ENCODE data around the gene ELF2. TPM values are rescaled to one million over a fixed set of nuclear protein-coding genes. Genes with fewer than 3 reads are reported as not detected.
"Not testable (repeated sequence)": the region's sequence is repeated elsewhere in the genome, so short reads cannot be mapped to it uniquely, and the experiment has no call there.

ELF2 gene
- total RNA-seq: 40.2 and 41.3 TPM in 2 replicates

- intact Hi-C loops (cut with micrococcal nuclease): loop anchor here (1.0 to 10.0 kb wide), 8 partner anchors 94 to 974 kb away; partner anchors contain the start of genes NAA15 and NOCT
Measured at GRCh38 chr4:139177049-139177868, at the start of gene ELF2. Gene ELF2, minus strand, starts transcription at chr4:139177218. Its CDS starts 39,517 bp downstream, at chr4:139137701.

GRCh38 chr4:139223682-139224317, 46.8 kb upstream of the ELF2 start:
- intact Hi-C loops (cut with micrococcal nuclease): no loop called here

- intact Hi-C loops (cut with micrococcal nuclease): no loop called here
Measured at GRCh38 chr4:139222215-139222614, 45.2 kb upstream of the ELF2 start.

GRCh38 chr4:139221687-139222086, 44.7 kb upstream of the ELF2 start:
- intact Hi-C loops (cut with micrococcal nuclease): no loop called here

GRCh38 chr4:139219450-139220055, 42.5 kb upstream of the ELF2 start:
- intact Hi-C loops (cut with micrococcal nuclease): no loop called here

GRCh38 chr4:139214039-139214534, 37.1 kb upstream of the ELF2 start:
- intact Hi-C loops (cut with micrococcal nuclease): no loop called here

- intact Hi-C loops (cut with micrococcal nuclease): not testable (repeated sequence)
Measured at GRCh38 chr4:139213633-139214032, 36.6 kb upstream of the ELF2 start.

GRCh38 chr4:139212900-139213299, 35.9 kb upstream of the ELF2 start:
- intact Hi-C loops (cut with micrococcal nuclease): no loop called here

GRCh38 chr4:139210486-139210885, 33.5 kb upstream of the ELF2 start:
- intact Hi-C loops (cut with micrococcal nuclease): no loop called here

GRCh38 chr4:139209470-139210063, 32.5 kb upstream of the ELF2 start:
- intact Hi-C loops (cut with micrococcal nuclease): no loop called here

GRCh38 chr4:139208404-139208945, 31.5 kb upstream of the ELF2 start:
- intact Hi-C loops (cut with micrococcal nuclease): no loop called here

- intact Hi-C loops (cut with micrococcal nuclease): no loop called here
Measured at GRCh38 chr4:139207873-139208403, 30.9 kb upstream of the ELF2 start.

- intact Hi-C loops (cut with micrococcal nuclease): no loop called here
Measured at GRCh38 chr4:139207247-139207646, 30.2 kb upstream of the ELF2 start.

- intact Hi-C loops (cut with micrococcal nuclease): no loop called here
Measured at GRCh38 chr4:139202991-139203390, 26.0 kb upstream of the ELF2 start.

GRCh38 chr4:139200506-139200905, 23.5 kb upstream of the ELF2 start:
- intact Hi-C loops (cut with micrococcal nuclease): no loop called here

GRCh38 chr4:139200102-139200501, 23.1 kb upstream of the ELF2 start:
- intact Hi-C loops (cut with micrococcal nuclease): no loop called here

- intact Hi-C loops (cut with micrococcal nuclease): not testable (repeated sequence)
Measured at GRCh38 chr4:139197214-139197613, 20.2 kb upstream of the ELF2 start.

- intact Hi-C loops (cut with micrococcal nuclease): no loop called here
Measured at GRCh38 chr4:139196462-139196861, 19.4 kb upstream of the ELF2 start.

- intact Hi-C loops (cut with micrococcal nuclease): no loop called here
Measured at GRCh38 chr4:139191373-139191772, 14.4 kb upstream of the ELF2 start.

- intact Hi-C loops (cut with micrococcal nuclease): no loop called here
Measured at GRCh38 chr4:139189972-139190371, 13.0 kb upstream of the ELF2 start.

GRCh38 chr4:139189417-139189749, 12.4 kb upstream of the ELF2 start:
- intact Hi-C loops (cut with micrococcal nuclease): no loop called here
